Adrenal gland (tissue), 12 donors: ENCODE data around the gene RIC8B. TPM values are rescaled to one million over a fixed set of nuclear protein-coding genes. Genes with fewer than 3 reads are reported as not detected.

ENCODE experiments used
- DNase-seq, 7 donors: peaks; one replicate each; pipeline ENCODE4 v3.0.0-alpha.2; 2019 to 2020
- H3K27ac ChIP-seq, 5 donors: fragments of 200-600 bp; sonication (generic) in 4 of 5; 1 replicate in 3 of 5; 2 replicates in 2 of 5; pipeline versions ENCODE4 v1.5.1 to v1.8.0; 2016 to 2020; ENCODE audit warnings: mild to moderate bottlenecking in 1 of 5
- H3K27me3 ChIP-seq: fragments of 200-600 bp; 2 replicates; pipeline ENCODE4 v1.8.0; 2021
- H3K36me3 ChIP-seq, 2 donors: fragments of 200-600 bp; replicated peaks in 1 of 2; 1 replicate in 1 of 2; 2 replicates in 1 of 2; pipeline versions ENCODE4 v1.5.1 to v1.8.0; 2018 to 2022
- H3K4me1 ChIP-seq, 2 donors: fragments of 200-600 bp; replicated peaks in 1 of 2; 1 replicate in 1 of 2; 2 replicates in 1 of 2; pipeline versions ENCODE4 v1.5.1 to v1.8.0; 2018 to 2021
- H3K4me3 ChIP-seq, 4 donors: fragments of 200-600 bp; sonication (generic) in 3 of 4; one replicate each; pipeline ENCODE4 v1.5.1; 2016 to 2018
- H3K9me3 ChIP-seq, 3 donors: fragments of 200-600 bp; sonication (generic) in 1 of 3; replicated peaks in 1 of 3; 1 replicate in 2 of 3; 2 replicates in 1 of 3; pipeline versions ENCODE4 v1.5.1 to v1.8.0; 2016 to 2021
- POLR2A ChIP-seq, 2 donors: fragments of 450-650 bp; IDR thresholded peaks; one replicate each; pipeline ENCODE4 v1.6.1; 2017; ENCODE audit warnings: antibody characterized with exemption in 2 of 2, mild to moderate bottlenecking in 2 of 2, moderate library complexity in 1 of 2
- WGBS, 4 donors: extraction: QIAGEN DNeasy Blood & Tissue Kit in 2 of 4; methylation state at CpG; one replicate each; pipeline versions ENCODE4 v1.1.5 to v1.1.7; 2013 to 2017; 5-methylcytosine and 5-hydroxymethylcytosine counted together
- intact Hi-C, 2 donors: fragments of 100-400 bp; cut with DNase I; formaldehyde crosslinking; loops; one replicate each; pipeline versions ENCODE4 v1.14.1 to v1.15.0; 2022 to 2023
- polyA plus RNA-seq, 3 donors: library from polyadenylated mRNA; stranded (reverse); fragments of 200-250 nt in 2 of 3; fragments of 350-450 nt in 1 of 3; fragmentation: Illumina TruSeq in 1 of 3; extraction: RNeasy Lipid Tissue Mini Kit (QIAGEN cat#74804) in 1 of 3; gene quantifications; one replicate each; pipeline ENCODE4 v1.2.3, GENCODE V29; 2013 to 2014
- total RNA-seq, 9 donors: library from RNA; depleted of rRNA in 4 of 9; stranded (reverse); fragments of >200 nt in 4 of 9; fragments of 120-200 nt in 1 of 9; fragmentation: NEBNext Ultra II Directional in 1 of 9; extraction: Animal tissue kit (Norgen Biotek cat#: 25700) in 1 of 9; gene quantifications; one replicate each; pipeline versions ENCODE4 v1.1.0 to v1.2.4, GENCODE V29; 2013 to 2023
- TF ChIP-seq, protein P1 (sequence below), 6 experiments: fragments of 450-650 bp in 4 of 6; fragments of 200-600 bp in 2 of 6; sonication (generic) in 1 of 6; IDR thresholded peaks; 1 replicate in 5 of 6; 2 replicates in 1 of 6; pipeline versions ENCODE4 v1.5.1 to v1.8.0; 2016 to 2021; ENCODE audit warnings: antibody characterized with exemption in 6 of 6, mild to moderate bottlenecking in 2 of 6, moderate library complexity in 1 of 6
- donor health status: healthy with polysubstance abuse.
- donor health status: Bipolar disorder and iron deficiency.
- donor health status: DM: yes; HTN: yes; CAD: no.
- donor health status: DM: no; HTN: no; CAD: no.
- donor health status: DM: no; HTN: no; CAD: no.
- donor health status: DM: yes; HTN: yes; CAD: no.

RIC8B gene
- total and polyA plus RNA-seq, 12 donors, result 5.1 to 29.3 (median 14.5) TPM

DNA sequence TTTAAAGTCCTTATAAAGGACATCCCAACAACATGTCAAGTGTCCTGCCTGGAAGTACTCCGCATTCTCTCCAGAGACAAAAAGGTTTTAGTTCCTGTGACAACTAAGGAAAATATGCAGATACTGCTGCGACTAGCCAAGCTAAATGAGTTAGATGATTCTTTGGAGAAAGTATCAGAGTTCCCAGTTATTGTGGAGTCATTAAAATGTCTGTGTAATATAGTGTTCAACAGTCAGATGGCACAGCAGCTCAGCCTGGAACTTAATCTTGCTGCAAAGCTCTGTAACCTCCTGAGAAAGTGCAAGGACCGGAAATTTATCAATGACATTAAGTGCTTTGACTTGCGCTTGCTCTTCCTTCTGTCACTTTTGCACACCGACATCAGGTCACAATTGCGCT is 40.2 kb downstream of the RIC8B start:
- no peaks in the 10 kb centered on the region for H3K4me1 ChIP-seq
- no peaks in the 10 kb centered on the region for H3K9me3 ChIP-seq
- no peaks in the 10 kb centered on the region for H3K27me3 ChIP-seq
- WGBS, 4 donors, result 88 to 94% (median 92%) methylated on average over 6 of the region's 6 CpGs
- peaks cover 0 to 10% of the 10 kb centered on the region in 2 donors for H3K36me3 ChIP-seq
- intact Hi-C loops, result no loop called here
- TF ChIP-seq, protein P1, sequence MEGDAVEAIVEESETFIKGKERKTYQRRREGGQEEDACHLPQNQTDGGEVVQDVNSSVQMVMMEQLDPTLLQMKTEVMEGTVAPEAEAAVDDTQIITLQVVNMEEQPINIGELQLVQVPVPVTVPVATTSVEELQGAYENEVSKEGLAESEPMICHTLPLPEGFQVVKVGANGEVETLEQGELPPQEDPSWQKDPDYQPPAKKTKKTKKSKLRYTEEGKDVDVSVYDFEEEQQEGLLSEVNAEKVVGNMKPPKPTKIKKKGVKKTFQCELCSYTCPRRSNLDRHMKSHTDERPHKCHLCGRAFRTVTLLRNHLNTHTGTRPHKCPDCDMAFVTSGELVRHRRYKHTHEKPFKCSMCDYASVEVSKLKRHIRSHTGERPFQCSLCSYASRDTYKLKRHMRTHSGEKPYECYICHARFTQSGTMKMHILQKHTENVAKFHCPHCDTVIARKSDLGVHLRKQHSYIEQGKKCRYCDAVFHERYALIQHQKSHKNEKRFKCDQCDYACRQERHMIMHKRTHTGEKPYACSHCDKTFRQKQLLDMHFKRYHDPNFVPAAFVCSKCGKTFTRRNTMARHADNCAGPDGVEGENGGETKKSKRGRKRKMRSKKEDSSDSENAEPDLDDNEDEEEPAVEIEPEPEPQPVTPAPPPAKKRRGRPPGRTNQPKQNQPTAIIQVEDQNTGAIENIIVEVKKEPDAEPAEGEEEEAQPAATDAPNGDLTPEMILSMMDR (IDR thresholded peaks at IDR 0.05), result no peak
- TF ChIP-seq POLR2A (IDR thresholded peaks at IDR 0.05), result no peak
- H3K4me3 ChIP-seq, result no peak overlapping the region
- H3K27ac ChIP-seq, result no peak overlapping the region
- no peak for DNase-seq

DNA sequence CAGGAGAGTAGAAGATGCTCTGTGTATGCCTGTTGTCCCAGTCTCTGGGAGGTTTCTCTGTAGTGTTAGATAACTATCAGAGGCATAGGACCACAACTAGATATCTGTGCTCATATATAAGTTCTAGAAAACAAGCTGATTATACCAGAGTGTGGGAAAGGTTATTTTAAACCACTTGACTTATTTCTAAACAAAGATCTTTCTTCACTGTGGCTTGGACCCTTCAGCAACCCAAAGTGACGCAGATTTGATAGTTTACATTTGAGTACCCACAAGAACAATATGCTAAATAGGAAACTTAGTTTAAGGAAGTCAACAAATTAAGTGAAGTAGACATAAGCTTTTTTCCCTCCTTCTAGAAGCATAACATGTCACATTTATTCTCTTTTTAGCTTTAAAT is 41.3 kb downstream of the RIC8B start:
- H3K9me3 ChIP-seq, result no peaks in the 10 kb centered on the region
- H3K4me3 ChIP-seq, result no peak overlapping the region
- no peaks in the 10 kb centered on the region for H3K27me3 ChIP-seq
- peaks cover 0 to 10% of the 10 kb centered on the region in 2 donors for H3K36me3 ChIP-seq
- TF ChIP-seq, protein P1 (IDR thresholded peaks at IDR 0.05), result no peak
- no peak for TF ChIP-seq POLR2A (IDR thresholded peaks at IDR 0.05)
- intact Hi-C loops, result no loop called here
- 88 to 100% (median 95%) methylated on average over 1 of the region's 1 CpG for WGBS, 4 donors
- no peaks in the 10 kb centered on the region for H3K4me1 ChIP-seq
- DNase-seq, result no peak
- H3K27ac ChIP-seq, result no peak overlapping the region

DNA sequence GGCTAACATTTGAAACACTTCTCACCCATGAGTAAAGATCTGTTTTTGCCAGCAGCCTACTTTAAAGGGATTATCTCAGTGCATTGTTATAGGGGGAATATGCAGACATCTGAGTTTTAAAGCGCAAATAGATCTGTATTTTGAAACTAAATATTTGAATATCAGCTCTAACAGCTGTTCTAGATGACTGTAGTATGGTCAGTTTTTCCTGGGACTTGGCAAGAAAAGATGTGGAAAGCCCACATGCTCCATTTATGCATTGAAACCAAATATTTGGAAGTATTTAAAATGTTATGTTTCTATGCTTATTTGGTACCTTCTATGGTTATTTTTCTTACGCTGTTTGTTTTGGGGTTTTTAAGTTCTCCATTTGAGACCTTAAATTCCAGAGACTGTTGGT is 41.7 kb downstream of the RIC8B start:
- H3K27me3 ChIP-seq, result no peaks in the 10 kb centered on the region
- no peak for TF ChIP-seq POLR2A (IDR thresholded peaks at IDR 0.05)
- TF ChIP-seq, protein P1 (IDR thresholded peaks at IDR 0.05), result no peak
- intact Hi-C loops, result no loop called here
- H3K4me3 ChIP-seq, result no peak overlapping the region
- no peaks in the 10 kb centered on the region for H3K4me1 ChIP-seq
- 94 to 99% (median 96%) methylated on average over 2 of the region's 2 CpGs for WGBS, 4 donors
- no peak for DNase-seq
- H3K36me3 ChIP-seq, result peaks cover 0 to 10% of the 10 kb centered on the region in 2 donors
- H3K27ac ChIP-seq, result no peak overlapping the region
- H3K9me3 ChIP-seq, result no peaks in the 10 kb centered on the region

DNA sequence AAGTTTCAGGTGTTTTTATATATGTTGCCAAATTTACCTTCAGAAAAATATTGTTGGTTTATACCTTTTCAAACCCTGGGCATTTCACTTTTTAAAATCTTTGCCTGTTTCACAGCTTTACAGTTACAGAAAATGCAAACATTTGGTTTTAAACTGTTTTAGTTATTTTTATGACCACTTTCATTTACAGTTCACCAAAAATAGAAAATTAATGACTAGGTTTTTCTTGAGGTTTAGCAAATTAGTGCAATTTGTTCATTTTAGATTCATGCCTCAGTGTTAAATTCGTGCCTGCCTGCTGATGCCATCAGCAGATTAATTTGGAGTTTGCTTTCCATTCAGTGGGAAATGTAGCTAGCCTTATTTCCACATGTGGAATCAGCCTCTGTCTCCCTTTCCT is 45.5 kb downstream of the RIC8B start:
- no peaks in the 10 kb centered on the region for H3K4me1 ChIP-seq
- peaks cover 0 to 5% of the 10 kb centered on the region in 2 donors for H3K36me3 ChIP-seq
- no peaks in the 10 kb centered on the region for H3K27me3 ChIP-seq
- intact Hi-C loops, result no loop called here
- DNase-seq, result no peak
- 85 to 89% (median 87%) methylated on average over 1 of the region's 1 CpG for WGBS, 4 donors
- H3K27ac ChIP-seq, result no peak overlapping the region
- H3K4me3 ChIP-seq, result no peak overlapping the region
- TF ChIP-seq, protein P1 (IDR thresholded peaks at IDR 0.05), result no peak
- no peak for TF ChIP-seq POLR2A (IDR thresholded peaks at IDR 0.05)
- H3K9me3 ChIP-seq, result no peaks in the 10 kb centered on the region
